ENCODE data around the gene PJVK.

PJVK gene

GRCh38 chr2:178473931-178474330 is 22.8 kb downstream of the PJVK start:
- no peaks in the 10 kb centered on the region for H3K9me3 ChIP-seq (replicated peaks; ENCODE audit: low read length)
- no peak overlapping the region for H3K9ac ChIP-seq (ENCODE audit: low read depth, low read length)
- H3K4me1 ChIP-seq (ENCODE audit: control insufficient read depth, insufficient read depth, low read length), result no peaks in the 10 kb centered on the region
- H3K4me2 ChIP-seq (ENCODE audit: low read length), result no peak overlapping the region
- H3K36me3 ChIP-seq (ENCODE audit: insufficient read depth, low read length), result no peaks in the 10 kb centered on the region
- H3K27me3 ChIP-seq (ENCODE audit: control insufficient read depth, insufficient read depth, low read length), result no peaks in the 10 kb centered on the region
- H3K4me3 ChIP-seq (ENCODE audit: low read length), result no peak overlapping the region

GRCh38 chr2:178474560-178474959 is 23.4 kb downstream of the PJVK start:
- no peaks in the 10 kb centered on the region for H3K27me3 ChIP-seq (ENCODE audit: control insufficient read depth, insufficient read depth, low read length)
- no peaks in the 10 kb centered on the region for H3K9me3 ChIP-seq (replicated peaks; ENCODE audit: low read length)
- peaks cover 5% of the 10 kb centered on the region for H3K4me1 ChIP-seq (ENCODE audit: control insufficient read depth, insufficient read depth, low read length)
- no peak overlapping the region for H3K4me2 ChIP-seq (ENCODE audit: low read length)
- H3K9ac ChIP-seq (ENCODE audit: low read depth, low read length), result no peak overlapping the region
- H3K4me3 ChIP-seq (ENCODE audit: low read length), result no peak overlapping the region
- H3K36me3 ChIP-seq (ENCODE audit: insufficient read depth, low read length), result no peaks in the 10 kb centered on the region

- Histone ChIP-seq H3K9ac (ENCODE audit: low read depth, low read length) (no peak overlapping the region), H3K4me3 (ENCODE audit: low read length) (no peak overlapping the region), H3K4me2 (ENCODE audit: low read length) (peak overlapping the region; percentile 97), H3K36me3 (ENCODE audit: insufficient read depth, low read length) (no peaks in the 10 kb centered on the region), H3K9me3 (replicated peaks; ENCODE audit: low read length) (no peaks in the 10 kb centered on the region), H3K4me1 (ENCODE audit: control insufficient read depth, insufficient read depth, low read length) (peaks cover 13% of the 10 kb centered on the region), H3K27me3 (ENCODE audit: control insufficient read depth, insufficient read depth, low read length) (no peaks in the 10 kb centered on the region)
Measured at GRCh38 chr2:178476477-178476876, 25.3 kb downstream of the PJVK start.

GRCh38 chr2:178477443-178478129 is 26.4 kb downstream of the PJVK start:
- Histone ChIP-seq H3K4me3 (ENCODE audit: low read length) (peak overlapping the region; percentile 90), H3K27me3 (ENCODE audit: control insufficient read depth, insufficient read depth, low read length) (no peaks in the 10 kb centered on the region), H3K9ac (ENCODE audit: low read depth, low read length) (peak overlapping the region; percentile 95), H3K4me2 (ENCODE audit: low read length) (peak overlapping the region; percentile 97), H3K4me1 (ENCODE audit: control insufficient read depth, insufficient read depth, low read length) (peaks cover 17% of the 10 kb centered on the region), H3K9me3 (replicated peaks; ENCODE audit: low read length) (no peaks in the 10 kb centered on the region), H3K36me3 (ENCODE audit: insufficient read depth, low read length) (no peaks in the 10 kb centered on the region)

GRCh38 chr2:178478130-178478438 is 26.9 kb downstream of the PJVK start:
- Histone ChIP-seq H3K4me2 (ENCODE audit: low read length) (peak overlapping the region; percentile 97), H3K27me3 (ENCODE audit: control insufficient read depth, insufficient read depth, low read length) (no peaks in the 10 kb centered on the region), H3K36me3 (ENCODE audit: insufficient read depth, low read length) (no peaks in the 10 kb centered on the region), H3K4me1 (ENCODE audit: control insufficient read depth, insufficient read depth, low read length) (peaks cover 17% of the 10 kb centered on the region), H3K9me3 (replicated peaks; ENCODE audit: low read length) (no peaks in the 10 kb centered on the region), H3K9ac (ENCODE audit: low read depth, low read length) (peak overlapping the region; percentile 95), H3K4me3 (ENCODE audit: low read length) (peak overlapping the region; percentile 90)

GRCh38 chr2:178478439-178479274 is 27.5 kb downstream of the PJVK start, which contains the start of gene FKBP7:
TSS of gene FKBP7 (minus strand) at chr2:178478600. CDS start at chr2:178478499, 101 bp downstream.
- H3K4me1 ChIP-seq (ENCODE audit: control insufficient read depth, insufficient read depth, low read length), result peaks cover 18% of the 10 kb centered on the region
- no peaks in the 10 kb centered on the region for H3K36me3 ChIP-seq (ENCODE audit: insufficient read depth, low read length)
- H3K4me2 ChIP-seq (ENCODE audit: low read length), result peak within 1 kb of the TSS; percentile 97
- no peaks in the 10 kb centered on the region for H3K9me3 ChIP-seq (replicated peaks; ENCODE audit: low read length)
- peak within 1 kb of the TSS; percentile 95 for H3K9ac ChIP-seq (ENCODE audit: low read depth, low read length)
- H3K27me3 ChIP-seq (ENCODE audit: control insufficient read depth, insufficient read depth, low read length), result no peaks in the 10 kb centered on the region
- H3K4me3 ChIP-seq (ENCODE audit: low read length), result peak within 1 kb of the TSS; percentile 90

- Histone ChIP-seq H3K9me3 (replicated peaks; ENCODE audit: low read length) (no peaks in the 10 kb centered on the region), H3K27me3 (ENCODE audit: control insufficient read depth, insufficient read depth, low read length) (no peaks in the 10 kb centered on the region), H3K4me1 (ENCODE audit: control insufficient read depth, insufficient read depth, low read length) (peaks cover 24% of the 10 kb centered on the region), H3K4me2 (ENCODE audit: low read length) (peak overlapping the region; percentile 97), H3K36me3 (ENCODE audit: insufficient read depth, low read length) (no peaks in the 10 kb centered on the region), H3K9ac (ENCODE audit: low read depth, low read length) (no peak overlapping the region), H3K4me3 (ENCODE audit: low read length) (peak overlapping the region; percentile 90)
Measured at GRCh38 chr2:178479275-178479616, 28.1 kb downstream of the PJVK start.

- Histone ChIP-seq H3K9ac (ENCODE audit: low read depth, low read length) (peak overlapping the region; percentile 88), H3K4me1 (ENCODE audit: control insufficient read depth, insufficient read depth, low read length) (peaks cover 29% of the 10 kb centered on the region), H3K4me2 (ENCODE audit: low read length) (peak overlapping the region; percentile 97), H3K27me3 (ENCODE audit: control insufficient read depth, insufficient read depth, low read length) (no peaks in the 10 kb centered on the region), H3K9me3 (replicated peaks; ENCODE audit: low read length) (no peaks in the 10 kb centered on the region), H3K36me3 (ENCODE audit: insufficient read depth, low read length) (no peaks in the 10 kb centered on the region), H3K4me3 (ENCODE audit: low read length) (peak overlapping the region; percentile 81)
Measured at GRCh38 chr2:178479758-178480226, 28.6 kb downstream of the PJVK start.

GRCh38 chr2:178480227-178481181 is 29.3 kb downstream of the PJVK start, which contains the start of gene PLEKHA3:
TSS of gene PLEKHA3 (plus strand) at chr2:178480457. CDS start at chr2:178480870, 413 bp downstream.
- no peaks in the 10 kb centered on the region for H3K27me3 ChIP-seq (ENCODE audit: control insufficient read depth, insufficient read depth, low read length)
- peak within 1 kb of the TSS; percentile 90 for H3K4me3 ChIP-seq (ENCODE audit: low read length)
- H3K9me3 ChIP-seq (replicated peaks; ENCODE audit: low read length), result no peaks in the 10 kb centered on the region
- peaks cover 32% of the 10 kb centered on the region for H3K4me1 ChIP-seq (ENCODE audit: control insufficient read depth, insufficient read depth, low read length)
- H3K4me2 ChIP-seq (ENCODE audit: low read length), result peak within 1 kb of the TSS; percentile 97
- peak within 1 kb of the TSS; percentile 88 for H3K9ac ChIP-seq (ENCODE audit: low read depth, low read length)
- H3K36me3 ChIP-seq (ENCODE audit: insufficient read depth, low read length), result no peaks in the 10 kb centered on the region

- Histone ChIP-seq H3K4me3 (ENCODE audit: low read length) (no peak overlapping the region), H3K9me3 (replicated peaks; ENCODE audit: low read length) (no peaks in the 10 kb centered on the region), H3K36me3 (ENCODE audit: insufficient read depth, low read length) (peaks cover 13% of the 10 kb centered on the region), H3K4me2 (ENCODE audit: low read length) (peak overlapping the region; percentile 97), H3K9ac (ENCODE audit: low read depth, low read length) (no peak overlapping the region), H3K4me1 (ENCODE audit: control insufficient read depth, insufficient read depth, low read length) (peaks cover 32% of the 10 kb centered on the region), H3K27me3 (ENCODE audit: control insufficient read depth, insufficient read depth, low read length) (no peaks in the 10 kb centered on the region)
Measured at GRCh38 chr2:178482437-178482836, 31.3 kb downstream of the PJVK start.
